CD4-positive, alpha-beta T cell (primary cell): ENCODE data around the gene TAPBP. TPM values are rescaled to one million over a fixed set of nuclear protein-coding genes. Genes with fewer than 3 reads are reported as not detected.
"Not testable (repeated sequence)": the region's sequence is repeated elsewhere in the genome, so short reads cannot be mapped to it uniquely, and the experiment has no call there.

Source experiments
- ATAC-seq: fragments of 200-7000 bp; cut with Tn5 transposase; one replicate; pipeline ENCODE4 v1.10.0; 2022; ENCODE audit warnings: mild to moderate bottlenecking; ENCODE audit not compliant: poor library complexity
- CTCF ChIA-PET: fragments of 350-600 bp; sonication (Branson Sonifier 250); formaldehyde crosslinking; loops from one replicate; lab custom pipeline; 2021; ENCODE audit warnings: antibody characterized with exemption, inconsistent platforms; lab: Charles Lee
- POLR2A ChIA-PET: fragments of 350-600 bp; sonication (Branson Sonifier 250); formaldehyde crosslinking; loops from one replicate; lab custom pipeline; 2021; ENCODE audit warnings: antibody characterized with exemption, inconsistent platforms; lab: Charles Lee
- DNase-seq, 14 experiments: peaks; one replicate each; pipeline ENCODE4 v3.0.0-alpha.2; 2013 to 2020; ENCODE audit warnings: mixed read lengths in 2 of 14
- H3K27ac ChIP-seq, 2 donors: one replicate each; pipeline versions ENCODE4 v1.5.1 to v1.7.0; 2013; ENCODE audit warnings: low read length in 2 of 2, low read depth in 1 of 2, mild to moderate bottlenecking in 1 of 2
- H3K27me3 ChIP-seq, 2 experiments: 1 replicate in 1 of 2; 2 replicates in 1 of 2; pipeline versions ENCODE4 v1.6.1 to v1.7.0; 2013; ENCODE audit warnings: low read length in 2 of 2, control low read depth in 1 of 2, mild to moderate bottlenecking in 1 of 2, moderate library complexity in 1 of 2; ENCODE audit not compliant: insufficient read depth in 2 of 2, control insufficient read depth in 1 of 2
- H3K36me3 ChIP-seq: one replicate; pipeline ENCODE4 v1.6.1; 2013; ENCODE audit warnings: low read length, control low read depth; ENCODE audit not compliant: insufficient read depth
- H3K4me1 ChIP-seq: one replicate; pipeline ENCODE4 v1.6.1; 2013; ENCODE audit warnings: low read length, control low read depth; ENCODE audit not compliant: insufficient read depth
- H3K4me3 ChIP-seq: one replicate; pipeline ENCODE4 v1.5.1; 2013; ENCODE audit warnings: mild to moderate bottlenecking, low read length, moderate library complexity
- H3K9me3 ChIP-seq, 2 experiments: 1 replicate in 1 of 2; 2 replicates in 1 of 2; pipeline versions ENCODE4 v1.6.1 to v1.7.0; 2013; ENCODE audit warnings: low read length in 2 of 2, mild to moderate bottlenecking in 2 of 2, control low read depth in 1 of 2, moderate library complexity in 1 of 2; ENCODE audit not compliant: control insufficient read depth in 1 of 2, insufficient read depth in 1 of 2
- H3K27ac Mint-ChIP-seq: one replicate; pipeline ENCODE4 v1.8.0; 2020; ENCODE audit warnings: mixed read lengths
- H3K27me3 Mint-ChIP-seq: one replicate; pipeline ENCODE4 v1.8.0; 2021; ENCODE audit warnings: mixed read lengths
- H3K36me3 Mint-ChIP-seq: one replicate; pipeline ENCODE4 v1.8.0; 2021; ENCODE audit warnings: low read depth, mixed read lengths
- H3K4me1 Mint-ChIP-seq: one replicate; pipeline ENCODE4 v1.8.0; 2021; ENCODE audit warnings: low read depth, mixed read lengths
- H3K4me3 Mint-ChIP-seq: one replicate; pipeline ENCODE4 v1.8.0; 2020; ENCODE audit warnings: mild to moderate bottlenecking, mixed read lengths
- H3K9me3 Mint-ChIP-seq: one replicate; pipeline ENCODE4 v1.8.0; 2020; ENCODE audit warnings: mixed read lengths
- intact Hi-C, 2 experiments: fragments of 100-400 bp; cut with DNase I in 1 of 2; cut with micrococcal nuclease in 1 of 2; formaldehyde crosslinking; loops; one replicate each; pipeline versions ENCODE4 v1.15.1 to v1.9.0; 2023 to 2025; cut with DNase I, micrococcal nuclease
- total RNA-seq, 174 experiments: library from RNA in 2 of 174; stranded (reverse) in 2 of 174; gene quantifications; one replicate each; pipeline ENCODE4 v1.2.3 and lab custom pipeline; 2021 to 2026
- TF ChIP-seq, protein P1 (sequence below): fragments of 200-600 bp; IDR thresholded peaks from one replicate; pipeline ENCODE4 v1.8.0; 2022; ENCODE audit warnings: antibody characterized with exemption, mild to moderate bottlenecking

TAPBP gene
- total RNA-seq, 2 experiments from 2014 or later, result 203 to 206 TPM

DNA sequence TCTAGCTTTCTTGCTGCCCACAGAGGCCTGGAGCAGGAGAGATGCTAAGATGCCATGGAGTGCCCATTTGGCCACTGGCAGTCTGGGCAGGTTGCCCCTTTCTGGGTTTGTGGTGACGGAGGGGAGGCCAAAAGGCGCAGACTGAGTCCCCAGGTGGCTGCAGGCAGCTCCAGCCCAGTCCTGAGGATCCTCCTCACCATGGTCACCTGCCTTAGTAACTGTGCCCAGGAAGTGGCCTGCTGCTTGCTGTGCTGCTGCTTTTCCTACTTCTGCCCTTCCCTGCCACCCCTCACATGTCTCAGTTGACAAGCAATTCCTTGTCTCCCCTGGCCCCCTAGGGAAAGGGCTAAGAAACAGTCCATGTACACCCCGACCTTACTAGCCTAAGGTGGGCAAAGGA is 42.4 kb upstream of the TAPBP start:
- H3K27me3 Mint-ChIP-seq, result no peaks in the 10 kb centered on the region
- TF ChIP-seq, protein P1, sequence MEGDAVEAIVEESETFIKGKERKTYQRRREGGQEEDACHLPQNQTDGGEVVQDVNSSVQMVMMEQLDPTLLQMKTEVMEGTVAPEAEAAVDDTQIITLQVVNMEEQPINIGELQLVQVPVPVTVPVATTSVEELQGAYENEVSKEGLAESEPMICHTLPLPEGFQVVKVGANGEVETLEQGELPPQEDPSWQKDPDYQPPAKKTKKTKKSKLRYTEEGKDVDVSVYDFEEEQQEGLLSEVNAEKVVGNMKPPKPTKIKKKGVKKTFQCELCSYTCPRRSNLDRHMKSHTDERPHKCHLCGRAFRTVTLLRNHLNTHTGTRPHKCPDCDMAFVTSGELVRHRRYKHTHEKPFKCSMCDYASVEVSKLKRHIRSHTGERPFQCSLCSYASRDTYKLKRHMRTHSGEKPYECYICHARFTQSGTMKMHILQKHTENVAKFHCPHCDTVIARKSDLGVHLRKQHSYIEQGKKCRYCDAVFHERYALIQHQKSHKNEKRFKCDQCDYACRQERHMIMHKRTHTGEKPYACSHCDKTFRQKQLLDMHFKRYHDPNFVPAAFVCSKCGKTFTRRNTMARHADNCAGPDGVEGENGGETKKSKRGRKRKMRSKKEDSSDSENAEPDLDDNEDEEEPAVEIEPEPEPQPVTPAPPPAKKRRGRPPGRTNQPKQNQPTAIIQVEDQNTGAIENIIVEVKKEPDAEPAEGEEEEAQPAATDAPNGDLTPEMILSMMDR, result no peak
- H3K4me3 Mint-ChIP-seq, result no peak overlapping the region
- no peak overlapping the region for H3K27ac Mint-ChIP-seq
- H3K9me3 Mint-ChIP-seq, result no peaks in the 10 kb centered on the region
- no peak overlapping the region for H3K27ac ChIP-seq
- H3K4me1 Mint-ChIP-seq, result no peaks in the 10 kb centered on the region
- POLR2A ChIA-PET, result no interaction called here
- no peaks in the 10 kb centered on the region for H3K36me3 Mint-ChIP-seq
- H3K9me3 ChIP-seq, result no peaks in the 10 kb centered on the region
- DNase-seq, result no peak
- H3K4me3 ChIP-seq, result peak overlapping the region; percentile 4
- ATAC-seq, result no peak
- intact Hi-C loops, result no loop called here
- CTCF ChIA-PET, result no interaction called here
- no peaks in the 10 kb centered on the region for H3K36me3 ChIP-seq
- no peaks in the 10 kb centered on the region for H3K4me1 ChIP-seq
- H3K27me3 ChIP-seq, result no peaks in the 10 kb centered on the region

DNA sequence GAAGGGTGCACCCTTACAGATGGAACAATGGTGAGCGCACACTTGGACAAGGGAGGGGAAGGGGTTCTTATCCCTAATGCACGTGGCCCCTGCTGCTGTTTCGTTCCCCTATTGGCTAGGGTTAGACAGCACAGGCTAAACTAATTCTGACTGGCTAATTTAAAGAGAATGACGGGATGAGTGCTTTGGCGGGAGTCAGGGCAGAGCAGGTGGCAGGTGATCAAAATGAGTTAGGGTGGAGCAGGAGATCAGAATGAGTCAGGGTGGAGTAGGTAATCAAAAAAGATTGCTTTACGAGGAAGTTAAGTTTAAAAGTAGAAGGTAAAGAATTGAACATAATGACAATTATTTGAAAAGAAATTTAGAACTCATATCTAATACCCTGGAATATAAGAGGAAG is 42.0 kb upstream of the TAPBP start:
- H3K4me1 Mint-ChIP-seq, H3K4me3 ChIP-seq, H3K4me1 ChIP-seq, CTCF ChIA-PET, H3K27ac ChIP-seq, DNase-seq, POLR2A ChIA-PET, H3K9me3 ChIP-seq, H3K9me3 Mint-ChIP-seq, H3K27ac Mint-ChIP-seq, ATAC-seq, H3K36me3 Mint-ChIP-seq, intact Hi-C loops, H3K4me3 Mint-ChIP-seq, H3K27me3 Mint-ChIP-seq, H3K27me3 ChIP-seq, H3K36me3 ChIP-seq: not testable (repeated sequence)

DNA sequence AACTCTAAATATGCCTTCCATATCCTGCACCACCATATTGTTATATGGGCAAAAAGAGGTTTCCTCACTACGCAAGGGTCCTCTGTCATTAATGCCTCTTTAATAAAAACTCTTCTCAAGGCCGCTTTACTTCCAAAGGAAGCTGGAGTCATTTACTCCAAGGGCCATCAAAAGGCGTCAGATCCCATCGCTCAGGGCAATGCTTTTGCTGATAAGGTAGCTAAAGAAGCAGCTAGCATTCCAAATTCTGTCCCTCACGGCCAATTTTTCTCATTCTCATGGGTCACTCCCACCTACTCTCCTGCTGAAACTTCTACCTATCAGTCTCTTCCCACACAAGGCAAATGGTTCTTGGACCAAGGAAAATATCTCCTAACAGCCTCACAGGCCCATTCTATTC is 33.9 kb upstream of the TAPBP start:
- no peak for DNase-seq
- Histone ChIP-seq H3K9me3 (no peaks in the 10 kb centered on the region), H3K4me3 (no peak overlapping the region), H3K36me3 (no peaks in the 10 kb centered on the region), H3K27me3 (no peaks in the 10 kb centered on the region), H3K4me1 (peaks cover 32% of the 10 kb centered on the region), H3K27ac (no peak overlapping the region)
- peak overlapping the region; percentile 75 for H3K27ac Mint-ChIP-seq
- no peaks in the 10 kb centered on the region for H3K9me3 Mint-ChIP-seq
- TF ChIP-seq, protein P1, result no peak
- peaks cover 35% of the 10 kb centered on the region for H3K4me1 Mint-ChIP-seq
- no peak overlapping the region for H3K4me3 Mint-ChIP-seq
- POLR2A ChIA-PET, result interaction anchor here (0.8 kb wide), 1 partner anchor 30 kb away, joined by 3 read pairs; no protein-coding TSS in a partner anchor
- intact Hi-C loops, result loop anchor here in 1 of 2 experiments (5.0 kb wide), 1 partner anchor 36 kb away; the partner anchor contains the start of gene TAPBP
- no peak for ATAC-seq
- H3K36me3 Mint-ChIP-seq, result no peaks in the 10 kb centered on the region
- CTCF ChIA-PET, result no interaction called here
- H3K27me3 Mint-ChIP-seq, result no peaks in the 10 kb centered on the region

DNA sequence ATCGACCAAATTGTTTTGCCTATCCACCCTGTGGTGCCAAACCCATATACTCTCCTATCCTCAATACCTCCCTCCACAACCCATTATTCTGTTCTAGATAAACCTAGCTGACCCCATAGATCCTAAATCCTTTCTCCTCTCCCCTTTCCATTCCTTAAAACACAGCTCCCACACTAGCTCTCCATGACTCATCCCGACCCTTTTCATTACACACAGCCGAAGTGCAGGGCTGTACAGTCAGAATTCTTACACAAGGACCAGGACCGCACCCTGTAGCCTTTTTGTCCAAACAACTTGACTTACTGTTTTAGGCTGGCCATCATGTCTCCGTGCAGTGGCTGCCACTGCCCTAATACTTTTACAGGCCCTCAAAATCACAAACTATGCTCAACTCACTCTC is 33.1 kb upstream of the TAPBP start:
- intact Hi-C loops, result loop anchor here in 1 of 2 experiments (5.0 kb wide), 1 partner anchor 35 kb away; the partner anchor contains the start of gene TAPBP
- H3K9me3 ChIP-seq, H3K4me3 Mint-ChIP-seq, H3K36me3 Mint-ChIP-seq, H3K9me3 Mint-ChIP-seq, H3K27ac ChIP-seq, H3K27me3 ChIP-seq, H3K4me3 ChIP-seq, DNase-seq, ATAC-seq, H3K36me3 ChIP-seq, POLR2A ChIA-PET, CTCF ChIA-PET, H3K27me3 Mint-ChIP-seq: not testable (repeated sequence)
- H3K4me1 ChIP-seq, result peaks cover 40% of the 10 kb centered on the region
- Mint-ChIP-seq H3K27ac (peak overlapping the region; percentile 75), H3K4me1 (peaks cover 38% of the 10 kb centered on the region)
